Trophoblast cell (in vitro differentiated cells and primary cell): ENCODE results near the gene TTC39B.

Experiments used
- DNase-seq, 2 donors: peaks; one replicate each; pipeline ENCODE4 v3.0.0-alpha.2; 2016
- H2AFZ ChIP-seq: 2 replicates; pipeline ENCODE4 v1.6.1; 2013; ENCODE audit warnings: low read length, moderate library complexity, mild to moderate bottlenecking; ENCODE audit not compliant: insufficient read depth, poor library complexity
- H2AK5ac ChIP-seq: 2 replicates; pipeline ENCODE4 v1.6.1; 2013; ENCODE audit warnings: mild to moderate bottlenecking, low read length
- H2BK120ac ChIP-seq: 2 replicates; pipeline ENCODE4 v1.6.1; 2013; ENCODE audit warnings: low read length, mild to moderate bottlenecking, moderate library complexity; ENCODE audit not compliant: insufficient read depth, poor library complexity
- H2BK12ac ChIP-seq: 2 replicates; pipeline ENCODE4 v1.6.1; 2013; ENCODE audit warnings: mild to moderate bottlenecking, low read length, moderate library complexity
- H2BK5ac ChIP-seq: 2 replicates; pipeline ENCODE4 v1.6.1; 2013; ENCODE audit warnings: low read length, low read depth, moderate library complexity, mild to moderate bottlenecking; ENCODE audit not compliant: poor library complexity
- H3K14ac ChIP-seq: 2 replicates; pipeline ENCODE4 v1.6.1; 2013; ENCODE audit warnings: mild to moderate bottlenecking, low read length
- H3K18ac ChIP-seq: 2 replicates; pipeline ENCODE4 v1.6.1; 2013; ENCODE audit warnings: mild to moderate bottlenecking, low read length
- H3K23ac ChIP-seq: 2 replicates; pipeline ENCODE4 v1.6.1; 2013; ENCODE audit warnings: low read length
- H3K27ac ChIP-seq: 2 replicates; pipeline ENCODE4 v1.5.1; 2013; ENCODE audit warnings: low read depth, mild to moderate bottlenecking, inconsistent platforms, low read length, moderate library complexity
- H3K27me3 ChIP-seq: 2 replicates; pipeline ENCODE4 v1.6.1; 2013; ENCODE audit warnings: inconsistent platforms, mild to moderate bottlenecking, low read length, moderate library complexity; ENCODE audit not compliant: insufficient read depth
- H3K36me3 ChIP-seq, 2 experiments: 1 replicate in 1 of 2; 2 replicates in 1 of 2; pipeline ENCODE4 v1.6.1; 2013; ENCODE audit warnings: low read length in 2 of 2, mild to moderate bottlenecking in 2 of 2, moderate library complexity in 1 of 2; ENCODE audit not compliant: insufficient read depth in 2 of 2, control insufficient read depth in 1 of 2
- H3K4ac ChIP-seq: 2 replicates; pipeline ENCODE4 v1.6.1; 2013; ENCODE audit warnings: low read depth, mild to moderate bottlenecking, low read length, moderate library complexity
- H3K4me1 ChIP-seq, 2 experiments: 1 replicate in 1 of 2; 2 replicates in 1 of 2; pipeline ENCODE4 v1.6.1; 2013; ENCODE audit warnings: low read length in 2 of 2, mild to moderate bottlenecking in 2 of 2, moderate library complexity in 1 of 2; ENCODE audit not compliant: insufficient read depth in 2 of 2, control insufficient read depth in 1 of 2
- H3K4me2 ChIP-seq: 2 replicates; pipeline ENCODE4 v1.6.1; 2013; ENCODE audit warnings: inconsistent platforms, mild to moderate bottlenecking, low read length, moderate library complexity
- H3K4me3 ChIP-seq: 2 replicates; pipeline ENCODE4 v1.5.1; 2013; ENCODE audit warnings: mild to moderate bottlenecking, low read depth, low read length, inconsistent platforms
- H3K79me1 ChIP-seq: one replicate; pipeline ENCODE4 v1.6.1; 2013; ENCODE audit warnings: low read length
- H3K79me2 ChIP-seq: 2 replicates; pipeline ENCODE4 v1.6.1; 2013; ENCODE audit warnings: low read length, mild to moderate bottlenecking; ENCODE audit not compliant: control insufficient read depth, insufficient read depth, poor library complexity
- H3K9ac ChIP-seq: 2 replicates; pipeline ENCODE4 v1.6.1; 2013; ENCODE audit warnings: mild to moderate bottlenecking, low read length
- H3K9me3 ChIP-seq: 2 replicates; pipeline ENCODE4 v1.6.1; 2013; ENCODE audit warnings: low read depth, mild to moderate bottlenecking, control low read depth, inconsistent platforms, low read length; ENCODE audit not compliant: insufficient read depth
- H4K12ac ChIP-seq: 2 replicates; pipeline ENCODE4 v1.6.1; 2013; ENCODE audit warnings: low read depth, mild to moderate bottlenecking, low read length, moderate library complexity
- H4K8ac ChIP-seq: 2 replicates; pipeline ENCODE4 v1.6.1; 2013; ENCODE audit warnings: low read depth, mild to moderate bottlenecking, low read length, moderate library complexity
- H4K91ac ChIP-seq: one replicate; pipeline ENCODE4 v1.6.1; 2013; ENCODE audit warnings: low read depth, mild to moderate bottlenecking, low read length, moderate library complexity
- WGBS: extraction: QIAGEN DNeasy Blood & Tissue Kit; methylation state at CpG from one replicate; pipeline ENCODE4 v1.1.7; 2013; ENCODE audit warnings: missing lambda C conversion rate; ENCODE audit not compliant: insufficient read length, insufficient coverage; ENCODE audit errors: extremely low coverage; 5-methylcytosine and 5-hydroxymethylcytosine counted together

Gene TTC39B

DNA sequence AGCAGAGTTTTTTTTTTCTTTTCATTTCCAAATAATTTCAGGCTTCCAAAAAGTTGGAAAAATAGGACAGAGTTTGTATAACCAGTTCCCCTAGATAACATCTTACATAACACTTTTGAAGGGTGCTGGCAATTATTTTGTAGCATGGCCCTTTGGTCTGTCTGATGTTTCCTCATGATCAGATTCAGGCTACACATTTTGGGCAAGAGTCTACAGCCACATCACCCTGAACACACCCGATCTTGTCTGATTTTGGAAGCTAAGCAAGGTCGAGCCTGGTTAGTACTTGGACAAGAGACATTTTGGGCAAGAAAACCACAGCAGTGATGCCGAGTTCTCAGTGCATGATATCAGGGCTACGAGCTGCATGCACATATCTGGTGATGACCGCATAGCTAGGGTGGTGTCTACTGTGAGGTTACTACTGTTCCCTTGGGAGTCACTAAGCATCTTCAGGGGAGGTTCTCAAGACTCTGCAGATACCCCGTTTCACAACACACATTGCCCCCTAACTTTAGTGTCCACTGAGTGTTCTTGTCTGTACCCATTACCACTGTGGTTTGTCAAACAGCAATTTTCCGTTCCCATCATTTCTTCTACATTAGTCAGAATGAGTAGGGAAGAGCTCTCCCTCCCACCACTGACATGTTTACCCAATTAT, 86.2 kb downstream of the TTC39B start:
- H3K4me1 ChIP-seq = no peaks in the 10 kb centered on the region
- no peak overlapping the region for H2BK12ac ChIP-seq
- WGBS = no CpG with 5 or more reads among the region's 7 CpGs
- H2AFZ ChIP-seq = no peak overlapping the region
- H3K36me3 ChIP-seq = no peaks in the 10 kb centered on the region
- H4K12ac ChIP-seq = no peak overlapping the region
- no peak overlapping the region for H3K14ac ChIP-seq
- H3K79me2 ChIP-seq = no peaks in the 10 kb centered on the region
- no peak overlapping the region for H4K91ac ChIP-seq
- no peak overlapping the region for H3K27ac ChIP-seq
- no peak for DNase-seq
- H2BK120ac ChIP-seq = no peak overlapping the region
- no peak overlapping the region for H3K4ac ChIP-seq
- H3K23ac ChIP-seq = no peak overlapping the region
- H2AK5ac ChIP-seq = no peak overlapping the region
- H3K9me3 ChIP-seq = no peaks in the 10 kb centered on the region
- H3K4me3 ChIP-seq = no peak overlapping the region
- H3K27me3 ChIP-seq = no peaks in the 10 kb centered on the region
- H3K9ac ChIP-seq = no peak overlapping the region
- H4K8ac ChIP-seq = no peak overlapping the region
- no peak overlapping the region for H2BK5ac ChIP-seq
- H3K18ac ChIP-seq = no peak overlapping the region
- no peak overlapping the region for H3K4me2 ChIP-seq
- no peaks in the 10 kb centered on the region for H3K79me1 ChIP-seq

DNA sequence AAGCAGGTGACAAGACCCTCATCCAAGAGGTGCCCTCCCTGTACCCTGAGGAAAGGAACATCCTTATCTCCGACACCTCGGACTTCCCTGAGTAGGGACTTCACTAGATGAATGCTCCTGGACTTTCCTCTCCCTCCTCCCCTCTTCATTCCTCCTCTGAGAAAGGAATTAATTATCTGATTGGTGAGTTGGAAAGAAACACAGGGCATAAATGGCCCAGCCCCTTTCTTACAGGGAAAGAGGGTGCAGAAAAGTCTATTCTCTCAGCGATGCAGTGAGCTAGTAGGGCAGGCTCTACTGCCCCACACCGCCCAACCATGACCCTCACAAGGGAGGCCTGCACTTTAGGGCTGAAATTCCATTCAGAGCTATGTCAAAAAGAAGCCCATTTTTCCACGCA, 87.5 kb downstream of the TTC39B start:
- Histone ChIP-seq H3K27ac (no peak overlapping the region), H3K4me2 (no peak overlapping the region)

DNA sequence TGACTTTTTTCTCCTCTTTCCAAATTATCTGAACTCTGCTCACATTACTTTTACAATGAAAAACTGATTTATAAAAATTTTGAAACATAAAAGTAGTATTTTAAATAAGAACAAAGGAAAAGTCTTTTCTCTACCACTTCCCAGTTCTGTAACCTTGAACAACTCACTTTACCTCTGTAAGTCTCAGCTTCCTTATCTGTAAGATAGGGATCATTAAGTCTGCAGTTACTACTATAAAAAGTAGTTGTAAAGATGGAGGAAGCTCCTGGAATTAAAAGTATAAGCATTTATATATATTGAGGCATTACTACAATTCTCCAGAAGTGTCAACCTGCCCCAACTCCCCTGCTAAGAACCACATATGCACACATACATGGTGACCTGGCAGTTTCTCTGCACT, 88.0 kb downstream of the TTC39B start:
- Histone ChIP-seq H4K8ac (no peak overlapping the region), H3K4me1 (no peaks in the 10 kb centered on the region), H3K27me3 (no peaks in the 10 kb centered on the region), H3K18ac (no peak overlapping the region), H3K9ac (no peak overlapping the region), H3K14ac (no peak overlapping the region), H2BK120ac (no peak overlapping the region), H2BK12ac (no peak overlapping the region), H3K4ac (no peak overlapping the region), H2BK5ac (no peak overlapping the region), H3K9me3 (no peaks in the 10 kb centered on the region), H3K27ac (no peak overlapping the region), H3K79me2 (no peaks in the 10 kb centered on the region), H4K91ac (no peak overlapping the region), H2AFZ (no peak overlapping the region), H3K79me1 (no peaks in the 10 kb centered on the region), H3K4me3 (no peak overlapping the region), H2AK5ac (no peak overlapping the region), H3K36me3 (no peaks in the 10 kb centered on the region), H4K12ac (no peak overlapping the region), H3K4me2 (no peak overlapping the region), H3K23ac (no peak overlapping the region)
- DNase-seq = no peak

More for the DNA sequence above, 87.5 kb downstream of the TTC39B start:
- no peak overlapping the region for H4K12ac ChIP-seq
- no peak overlapping the region for H2BK120ac ChIP-seq
- WGBS = no CpG with 5 or more reads among the region's 5 CpGs
- no peaks in the 10 kb centered on the region for H3K79me2 ChIP-seq
- H3K79me1 ChIP-seq = no peaks in the 10 kb centered on the region
- no peak overlapping the region for H3K14ac ChIP-seq
- H3K27me3 ChIP-seq = no peaks in the 10 kb centered on the region
- no peak overlapping the region for H3K4ac ChIP-seq
- no peaks in the 10 kb centered on the region for H3K4me1 ChIP-seq
- no peak for DNase-seq
- no peak overlapping the region for H2BK12ac ChIP-seq
- H2AK5ac ChIP-seq = no peak overlapping the region
- H3K9ac ChIP-seq = no peak overlapping the region
- H3K18ac ChIP-seq = no peak overlapping the region
- H3K36me3 ChIP-seq = no peaks in the 10 kb centered on the region
- no peak overlapping the region for H4K8ac ChIP-seq
- no peak overlapping the region for H3K4me3 ChIP-seq
- H3K9me3 ChIP-seq = no peaks in the 10 kb centered on the region
- H2AFZ ChIP-seq = no peak overlapping the region
- H4K91ac ChIP-seq = no peak overlapping the region
- H3K23ac ChIP-seq = no peak overlapping the region
- no peak overlapping the region for H2BK5ac ChIP-seq

DNA sequence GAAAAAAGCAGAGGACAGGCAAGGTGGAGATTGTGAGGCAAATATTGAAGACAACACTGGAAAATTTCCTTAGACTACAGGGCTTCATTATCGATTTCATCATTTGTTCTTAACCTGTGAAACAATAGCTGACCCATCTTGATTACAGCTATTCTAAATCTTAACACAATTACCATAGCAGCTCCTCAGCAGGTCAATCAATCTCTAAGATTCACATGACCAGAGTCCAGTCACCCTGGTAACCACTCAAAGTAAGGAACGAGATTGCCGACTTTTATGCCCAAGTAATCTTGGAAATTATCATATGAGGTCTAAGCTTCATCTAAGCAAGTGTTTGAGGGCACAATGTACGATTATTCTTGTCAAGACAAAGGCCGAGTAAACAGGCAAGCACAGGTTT, 93.8 kb downstream of the TTC39B start:
- no peak overlapping the region for H4K91ac ChIP-seq
- no peaks in the 10 kb centered on the region for H3K9me3 ChIP-seq
- DNase-seq = no peak
- H3K79me1 ChIP-seq = no peaks in the 10 kb centered on the region
- no peak overlapping the region for H3K27ac ChIP-seq
- H2BK120ac ChIP-seq = no peak overlapping the region
- H3K4me2 ChIP-seq = no peak overlapping the region
- H3K4ac ChIP-seq = no peak overlapping the region
- no peak overlapping the region for H2AFZ ChIP-seq
- no peak overlapping the region for H2AK5ac ChIP-seq
- H3K18ac ChIP-seq = no peak overlapping the region
- H3K9ac ChIP-seq = no peak overlapping the region
- H4K8ac ChIP-seq = no peak overlapping the region
- no CpG with 5 or more reads among the region's 5 CpGs for WGBS
- H3K14ac ChIP-seq = no peak overlapping the region
- H2BK5ac ChIP-seq = no peak overlapping the region
- no peak overlapping the region for H3K23ac ChIP-seq
- H3K79me2 ChIP-seq = no peaks in the 10 kb centered on the region
- H4K12ac ChIP-seq = no peak overlapping the region
- H3K4me3 ChIP-seq = no peak overlapping the region
- no peak overlapping the region for H2BK12ac ChIP-seq
- H3K36me3 ChIP-seq = no peaks in the 10 kb centered on the region
- no peaks in the 10 kb centered on the region for H3K27me3 ChIP-seq
- no peaks in the 10 kb centered on the region for H3K4me1 ChIP-seq
